ENCODE results near the gene NMT1. TPM values are rescaled to one million over a fixed set of nuclear protein-coding genes. Genes with fewer than 3 reads are reported as not detected.

The NMT1 gene
- total and polyA plus RNA-seq, 2 donors from 2014 or later, result 72.3 to 98.5 TPM

GRCh38 chr17:45145035-45145389 is 83.9 kb downstream of the NMT1 start:
- peak overlapping the region in 1 of 2 donors; percentile 93 for H3K27ac ChIP-seq (ENCODE audit: low read depth in 2 of 2, low read length in 2 of 2)
- intact Hi-C loops (cut with DNase I), result no loop called here
- no peaks in the 10 kb centered on the region for H3K9me3 ChIP-seq (ENCODE audit: control insufficient read depth in 2 of 3, insufficient read depth in 1 of 3, low read length in 3 of 3)
- FAIRE-seq, result no peak
- H3K36me3 ChIP-seq (ENCODE audit: control insufficient read depth in 2 of 3, insufficient read depth in 3 of 3, low read length in 3 of 3), result no peaks in the 10 kb centered on the region
- no peak for TF ChIP-seq CTCF (IDR thresholded peaks at IDR 0.05; ENCODE audit: borderline replicate concordance, extremely low read depth, insufficient read depth)
- no peak overlapping the region for H3K4me3 ChIP-seq (ENCODE audit: low read length in 3 of 3)
- peak in 1 of 5 donors; percentile 79 for DNase-seq
- no peak overlapping the region for H3K9ac ChIP-seq (ENCODE audit: low read length in 3 of 3)
- no peaks in the 10 kb centered on the region for H3K27me3 ChIP-seq (ENCODE audit: control insufficient read depth, insufficient read depth, low read length)
- peaks cover 2 to 14% (median 12%) of the 10 kb centered on the region in 3 donors for H3K4me1 ChIP-seq (ENCODE audit: control insufficient read depth in 2 of 3, insufficient read depth in 2 of 3, low read depth in 1 of 3, low read length in 3 of 3)

GRCh38 chr17:45146166-45146565 is 85.0 kb downstream of the NMT1 start:
- FAIRE-seq (no peak), DNase-seq (peak in 1 of 5 donors; percentile 80)
- H3K27ac ChIP-seq (ENCODE audit: low read depth in 2 of 2, low read length in 2 of 2), result peak overlapping the region; percentile 96 to 100
- H3K9me3 ChIP-seq (ENCODE audit: control insufficient read depth in 2 of 3, insufficient read depth in 1 of 3, low read length in 3 of 3), result no peaks in the 10 kb centered on the region
- no peaks in the 10 kb centered on the region for H3K36me3 ChIP-seq (ENCODE audit: control insufficient read depth in 2 of 3, insufficient read depth in 3 of 3, low read length in 3 of 3)
- H3K4me3 ChIP-seq (ENCODE audit: low read length in 3 of 3), result peak overlapping the region in 1 of 3 donors; percentile 69
- no peak for TF ChIP-seq CTCF (IDR thresholded peaks at IDR 0.05; ENCODE audit: borderline replicate concordance, extremely low read depth, insufficient read depth)
- H3K9ac ChIP-seq (ENCODE audit: low read length in 3 of 3), result peak overlapping the region in 1 of 3 donors; percentile 87
- H3K4me1 ChIP-seq (ENCODE audit: control insufficient read depth in 2 of 3, insufficient read depth in 2 of 3, low read depth in 1 of 3, low read length in 3 of 3), result peaks cover 2 to 19% (median 14%) of the 10 kb centered on the region in 3 donors
- H3K27me3 ChIP-seq (ENCODE audit: control insufficient read depth, insufficient read depth, low read length), result no peaks in the 10 kb centered on the region
- intact Hi-C loops (cut with DNase I), result no loop called here

GRCh38 chr17:45146592-45146889 is 85.4 kb downstream of the NMT1 start:
- H3K9ac ChIP-seq (ENCODE audit: low read length in 3 of 3), result peak overlapping the region in 2 of 3 donors; percentile 68 to 87
- intact Hi-C loops (cut with DNase I), result no loop called here
- no peak for FAIRE-seq

More at GRCh38 chr17:45146592-45146889, 85.4 kb downstream of the NMT1 start:
- no peaks in the 10 kb centered on the region for H3K27me3 ChIP-seq (ENCODE audit: control insufficient read depth, insufficient read depth, low read length)
- no peak for DNase-seq
- no peak for TF ChIP-seq CTCF (IDR thresholded peaks at IDR 0.05; ENCODE audit: borderline replicate concordance, extremely low read depth, insufficient read depth)
- H3K36me3 ChIP-seq (ENCODE audit: control insufficient read depth in 2 of 3, insufficient read depth in 3 of 3, low read length in 3 of 3), result no peaks in the 10 kb centered on the region
- no peaks in the 10 kb centered on the region for H3K9me3 ChIP-seq (ENCODE audit: control insufficient read depth in 2 of 3, insufficient read depth in 1 of 3, low read length in 3 of 3)
- peaks cover 2 to 23% (median 17%) of the 10 kb centered on the region in 3 donors for H3K4me1 ChIP-seq (ENCODE audit: control insufficient read depth in 2 of 3, insufficient read depth in 2 of 3, low read depth in 1 of 3, low read length in 3 of 3)
- peak overlapping the region; percentile 96 to 100 for H3K27ac ChIP-seq (ENCODE audit: low read depth in 2 of 2, low read length in 2 of 2)
- H3K4me3 ChIP-seq (ENCODE audit: low read length in 3 of 3), result peak overlapping the region in 2 of 3 donors; percentile 69 to 80
